ENCODE results near the gene TACR2. TPM values are rescaled to one million over a fixed set of nuclear protein-coding genes. Genes with fewer than 3 reads are reported as not detected.

TACR2 gene
- total and polyA plus RNA-seq, 2 of the 13 experiments (the other 11 are each of a cell fraction or from before 2014, with no cell fraction given): 0.04 TPM; not detected in 1

- TF ChIP-seq ZNF740 (CRISPR knock-in tag; IDR thresholded peaks at IDR 0.05) (no peak), KDM1A (CRISPR knock-in tag; IDR thresholded peaks at IDR 0.05) (no peak), EZH2 (conservative IDR thresholded peaks at IDR 0.05; ENCODE audit: low read depth, low read length) (no peak), BCL6 (CRISPR knock-in tag; IDR thresholded peaks at IDR 0.05) (peak; percentile 33; the same call in 1 of the 2 replicates), CEBPG (CRISPR knock-in tag; IDR thresholded peaks at IDR 0.05) (no peak), CCDC6 (CRISPR knock-in tag; IDR thresholded peaks at IDR 0.05) (no peak), PTBP1 (IDR thresholded peaks at IDR 0.05; ENCODE audit: low read depth, low read length, poor library complexity, severe bottlenecking) (no peak), ZBTB37 (CRISPR knock-in tag; IDR thresholded peaks at IDR 0.05) (no peak), SOX6 (IDR thresholded peaks at IDR 0.05) (no peak), SOX6 (CRISPR knock-in tag; IDR thresholded peaks at IDR 0.05) (peak; percentile 70), ZNF530 (CRISPR knock-in tag; IDR thresholded peaks at IDR 0.05; ENCODE audit: low read depth) (no peak), HHEX (CRISPR knock-in tag; IDR thresholded peaks at IDR 0.05) (no peak), ZNF639 (CRISPR knock-in tag; conservative IDR thresholded peaks at IDR 0.05) (no peak), IKZF5 (CRISPR knock-in tag; IDR thresholded peaks at IDR 0.05) (peak; percentile 65; the same call in 1 of the 2 replicates), FLYWCH1 (CRISPR knock-in tag; IDR thresholded peaks at IDR 0.05) (no peak), KAT8 (CRISPR knock-in tag; IDR thresholded peaks at IDR 0.05) (peak; percentile 71), MIER3 (CRISPR knock-in tag; IDR thresholded peaks at IDR 0.05; ENCODE audit: borderline replicate concordance) (peak; percentile 39; the same call in 1 of the 2 replicates), ZNF510 (CRISPR knock-in tag; IDR thresholded peaks at IDR 0.05; ENCODE audit: low read depth) (0 out of 2 replicates have a peak, but pooled peaks have one; percentile 46), TFAP4 (IDR thresholded peaks at IDR 0.05; ENCODE audit: borderline replicate concordance, low read depth) (peak; percentile 56; the same call in 1 of the 2 replicates), ATF5 (CRISPR knock-in tag; IDR thresholded peaks at IDR 0.05; ENCODE audit: low read depth) (no peak), ZNF720 (CRISPR knock-in tag; IDR thresholded peaks at IDR 0.05) (no peak), PITX1 (CRISPR knock-in tag; IDR thresholded peaks at IDR 0.05) (no peak), ZSCAN22 (CRISPR knock-in tag; IDR thresholded peaks at IDR 0.05) (no peak), ZSCAN25 (CRISPR knock-in tag; IDR thresholded peaks at IDR 0.05) (no peak), HNF4G (IDR thresholded peaks at IDR 0.05; ENCODE audit: borderline replicate concordance, low read depth, low read length) (peak; percentile 85), HNF4G (CRISPR knock-in tag; IDR thresholded peaks at IDR 0.05; ENCODE audit: borderline replicate concordance, low read depth) (peak; percentile 83; the same call in 1 of the 2 replicates)
Observed at GRCh38 chr10:69418052-69418752, 1.5 kb upstream of the TACR2 start (continued).

Measured in HepG2 (cell line).